Measurements from ENCODE around the gene OR52L1.

The OR52L1 gene

GRCh38 chr11:5938603-5938965, 48.2 kb downstream of the OR52L1 start:
- no peak for DNase-seq

- DNase-seq, result no peak
Measured at GRCh38 chr11:5937868-5938602, 48.8 kb downstream of the OR52L1 start.
